ENCODE data around the gene SLC12A5. TPM values are rescaled to one million over a fixed set of nuclear protein-coding genes. Genes with fewer than 3 reads are reported as not detected.

Gene SLC12A5
- polyA plus RNA-seq, 3 donors: not detected

GRCh38 chr20:45998761-45999160, 30.3 kb upstream of the SLC12A5 start:
- peak overlapping the region in 1 of 3 experiments; percentile 11 for H3K4me3 ChIP-seq (replicated peaks in 1 of 3; ENCODE audit: low read depth in 2 of 3, low read length in 3 of 3)
- H4K20me1 ChIP-seq (ENCODE audit: insufficient read depth, low read length): no peaks in the 10 kb centered on the region
- peaks cover 10 to 22% of the 10 kb centered on the region in 2 donors for H3K27me3 ChIP-seq (ENCODE audit: control insufficient read depth in 2 of 2, insufficient read depth in 2 of 2, low read length in 2 of 2)
- H3K4me1 Mint-ChIP-seq: peaks cover 73% of the 10 kb centered on the region
- peak overlapping the region; percentile 40 for H3K4me2 ChIP-seq (replicated peaks; ENCODE audit: extremely low read depth, low read length, poor library complexity, severe bottlenecking)
- H3K9me3 ChIP-seq (replicated peaks in 1 of 2; ENCODE audit: control insufficient read depth in 1 of 2, insufficient read depth in 1 of 2, low read length in 2 of 2): no peaks in the 10 kb centered on the region
- peak overlapping the region in 1 of 2 donors; percentile 77 for H3K4me3 Mint-ChIP-seq
- intact Hi-C loops (cut with micrococcal nuclease): no loop called here
- H3K27me3 Mint-ChIP-seq (ENCODE audit: low read depth in 3 of 3): peaks cover 29 to 45% (median 35%) of the 10 kb centered on the region in 3 donors
- H2AFZ ChIP-seq (ENCODE audit: insufficient read depth, low read depth, low read length, poor library complexity, severe bottlenecking): no peak overlapping the region
- peaks cover 11 to 16% of the 10 kb centered on the region in 2 donors for H3K36me3 Mint-ChIP-seq
- DNase-seq: peak; percentile 88 to 94 (median 89)
- peaks cover 74 to 80% of the 10 kb centered on the region in 2 donors for H3K4me1 ChIP-seq (ENCODE audit: control insufficient read depth in 1 of 2, insufficient read depth in 2 of 2, low read length in 2 of 2)
- H3K27ac Mint-ChIP-seq: peak overlapping the region; percentile 97 to 99 (median 99)
- no peaks in the 10 kb centered on the region for H3K36me3 ChIP-seq (replicated peaks in 1 of 2; ENCODE audit: control insufficient read depth in 1 of 2, insufficient read depth in 2 of 2, low read length in 2 of 2)
- 0% methylated on average over 1 of the region's 4 CpGs for WGBS (ENCODE audit: insufficient coverage)
- TF ChIP-seq CTCF (IDR thresholded peaks at IDR 0.05): no peak
- H3K27ac ChIP-seq (ENCODE audit: low read depth in 1 of 2, low read length in 2 of 2): peak overlapping the region; percentile 92 to 94
- H3K79me2 ChIP-seq (ENCODE audit: insufficient read depth, low read length): no peaks in the 10 kb centered on the region
- H3K9ac ChIP-seq (ENCODE audit: insufficient read depth, low read length, poor library complexity, severe bottlenecking): peak overlapping the region; percentile 72
- peaks cover 0 to 5% (median 0%) of the 10 kb centered on the region in 7 donors for H3K9me3 Mint-ChIP-seq

- Histone ChIP-seq H3K36me3 (replicated peaks in 1 of 2; ENCODE audit: control insufficient read depth in 1 of 2, insufficient read depth in 2 of 2, low read length in 2 of 2) (no peaks in the 10 kb centered on the region), H3K4me2 (replicated peaks; ENCODE audit: extremely low read depth, low read length, poor library complexity, severe bottlenecking) (peak overlapping the region; percentile 40), H3K9ac (ENCODE audit: insufficient read depth, low read length, poor library complexity, severe bottlenecking) (no peak overlapping the region), H3K27ac (ENCODE audit: low read depth in 1 of 2, low read length in 2 of 2) (peak overlapping the region in 1 of 2 donors; percentile 94), H3K79me2 (ENCODE audit: insufficient read depth, low read length) (no peaks in the 10 kb centered on the region), H3K27me3 (ENCODE audit: control insufficient read depth in 2 of 2, insufficient read depth in 2 of 2, low read length in 2 of 2) (peaks cover 10 to 22% of the 10 kb centered on the region in 2 donors), H3K9me3 (replicated peaks in 1 of 2; ENCODE audit: control insufficient read depth in 1 of 2, insufficient read depth in 1 of 2, low read length in 2 of 2) (no peaks in the 10 kb centered on the region), H4K20me1 (ENCODE audit: insufficient read depth, low read length) (no peaks in the 10 kb centered on the region), H3K4me1 (ENCODE audit: control insufficient read depth in 1 of 2, insufficient read depth in 2 of 2, low read length in 2 of 2) (peaks cover 79 to 81% of the 10 kb centered on the region in 2 donors), H2AFZ (ENCODE audit: insufficient read depth, low read depth, low read length, poor library complexity, severe bottlenecking) (no peak overlapping the region), H3K4me3 (replicated peaks in 1 of 3; ENCODE audit: low read depth in 2 of 3, low read length in 3 of 3) (no peak overlapping the region)
- Mint-ChIP-seq H3K4me1 (peaks cover 80% of the 10 kb centered on the region), H3K9me3 (peaks cover 0 to 5% (median 0%) of the 10 kb centered on the region in 7 donors), H3K27ac (peak overlapping the region; percentile 42 to 99 (median 97)), H3K4me3 (peak overlapping the region in 1 of 2 donors; percentile 77), H3K36me3 (peaks cover 11 to 20% of the 10 kb centered on the region in 2 donors), H3K27me3 (ENCODE audit: low read depth in 3 of 3) (peaks cover 29 to 44% (median 35%) of the 10 kb centered on the region in 3 donors)
- no peak for DNase-seq
- no peak for TF ChIP-seq CTCF (IDR thresholded peaks at IDR 0.05)
- 90% methylated on average over 2 of the region's 4 CpGs for WGBS (ENCODE audit: insufficient coverage)
- intact Hi-C loops (cut with micrococcal nuclease): loop anchor here (10.0 kb wide), 1 partner anchor 205 kb away; no protein-coding TSS in a partner anchor
Observed at GRCh38 chr20:45999557-46000261, 29.3 kb upstream of the SLC12A5 start.

All from CD14-positive monocyte (primary cell).